IMR-90 (cell line): ENCODE data around the gene FOXC1. TPM values are rescaled to one million over a fixed set of nuclear protein-coding genes. Genes with fewer than 3 reads are reported as not detected.
A peak's percentile ranks its signal among the peaks of the same experiment; 100 is the strongest.

Source experiments
- ATAC-seq: fragments of 200-7000 bp; cut with Tn5 transposase; 2 replicates; pipeline ENCODE4 v1.9.1; 2020; ENCODE audit warnings: low read depth, mild to moderate bottlenecking, moderate library complexity
- BruUV-seq: library from RNA; stranded (reverse); fragments of 400-500 nt; replicated peaks from 2 replicates; lab custom pipeline; 2021; lab: Mats Ljungman, UMichigan
- CTCF ChIA-PET: fragments of 300-600 bp; formaldehyde crosslinking; extraction: SDS; loops from one replicate; lab custom pipeline; 2021; ENCODE audit warnings: antibody characterized with exemption; lab: Yijun Ruan, JAX
- POLR2A ChIA-PET: fragments of 300-600 bp; sonication (Branson Sonifier 250); formaldehyde crosslinking; loops from one replicate; lab custom pipeline; 2022; ENCODE audit warnings: antibody characterized with exemption; ENCODE audit not compliant: unreplicated experiment; lab: Charles Lee
- DNase-seq: peaks from one replicate; pipeline ENCODE4 v3.0.0; 2013
- H2AFZ ChIP-seq: replicated peaks from 2 replicates; pipeline ENCODE3; 2013; ENCODE audit warnings: low read length, mild to moderate bottlenecking; ENCODE audit not compliant: poor library complexity
- H2AK5ac ChIP-seq: 2 replicates; pipeline ENCODE4 v1.6.1; 2013; ENCODE audit warnings: low read depth, low read length, inconsistent platforms
- H2AK9ac ChIP-seq: replicated peaks from 2 replicates; pipeline ENCODE3; 2013; ENCODE audit warnings: mild to moderate bottlenecking, low read depth, low read length, moderate library complexity; ENCODE audit not compliant: poor library complexity
- H2BK120ac ChIP-seq: 2 replicates; pipeline ENCODE4 v1.6.1; 2013; ENCODE audit warnings: low read depth, low read length, inconsistent platforms
- H2BK15ac ChIP-seq: 3 replicates; pipeline ENCODE4 v1.6.1; 2013; ENCODE audit warnings: low read depth, low read length, inconsistent platforms
- H2BK20ac ChIP-seq: 2 replicates; pipeline ENCODE4 v1.6.1; 2013; ENCODE audit warnings: low read depth, mild to moderate bottlenecking, inconsistent platforms, low read length, moderate library complexity
- H2BK5ac ChIP-seq: 2 replicates; pipeline ENCODE4 v1.6.1; 2013; ENCODE audit warnings: mild to moderate bottlenecking, low read depth, low read length, inconsistent platforms; ENCODE audit not compliant: poor library complexity, severe bottlenecking
- H3K14ac ChIP-seq: replicated peaks from 2 replicates; pipeline ENCODE4 v1.6.1; 2013; ENCODE audit warnings: low read depth, low read length, inconsistent platforms
- H3K18ac ChIP-seq: 2 replicates; pipeline ENCODE4 v1.6.1; 2013; ENCODE audit warnings: low read depth, low read length, control low read depth
- H3K23ac ChIP-seq: 2 replicates; pipeline ENCODE4 v1.6.1; 2013; ENCODE audit warnings: low read depth, low read length, inconsistent platforms
- H3K27ac ChIP-seq: 2 replicates; pipeline ENCODE4 v1.5.1; 2013; ENCODE audit warnings: mild to moderate bottlenecking, control low read depth, low read length; ENCODE audit not compliant: insufficient read depth
- H3K27me3 ChIP-seq: 2 replicates; pipeline ENCODE4 v1.6.1; 2013; ENCODE audit warnings: low read length; ENCODE audit not compliant: control insufficient read depth, insufficient read depth
- H3K36me3 ChIP-seq: 2 replicates; pipeline ENCODE4 v1.6.1; 2013; ENCODE audit warnings: low read length, mixed read lengths; ENCODE audit not compliant: control insufficient read depth, insufficient read depth
- H3K4ac ChIP-seq: 2 replicates; pipeline ENCODE4 v1.6.1; 2013; ENCODE audit warnings: low read depth, low read length, inconsistent platforms
- H3K4me1 ChIP-seq: 2 replicates; pipeline ENCODE4 v1.6.1; 2013; ENCODE audit warnings: low read length, mixed read lengths; ENCODE audit not compliant: control insufficient read depth, insufficient read depth
- H3K4me2 ChIP-seq: 2 replicates; pipeline ENCODE4 v1.6.1; 2013; ENCODE audit warnings: low read depth, mild to moderate bottlenecking, control low read depth, low read length, moderate library complexity
- H3K4me3 ChIP-seq: 2 replicates; pipeline ENCODE4 v1.5.1; 2013; ENCODE audit warnings: low read depth, mild to moderate bottlenecking, control low read depth, low read length, moderate library complexity; ENCODE audit not compliant: insufficient read depth
- H3K56ac ChIP-seq: 2 replicates; pipeline ENCODE4 v1.6.1; 2013; ENCODE audit warnings: low read length, inconsistent platforms; ENCODE audit not compliant: insufficient read depth; ENCODE audit errors: extremely low read depth
- H3K79me1 ChIP-seq, 2 experiments: 2 replicates each; pipeline ENCODE4 v1.6.1; 2013; ENCODE audit warnings: low read length in 2 of 2, inconsistent platforms in 1 of 2, low read depth in 1 of 2
- H3K9ac ChIP-seq: 2 replicates; pipeline ENCODE4 v1.6.1; 2013; ENCODE audit warnings: low read depth, low read length, control low read depth
- H3K9me1 ChIP-seq: 2 replicates; pipeline ENCODE4 v1.6.1; 2013; ENCODE audit warnings: low read length, inconsistent platforms; ENCODE audit not compliant: insufficient read depth
- H3K9me3 ChIP-seq: 2 replicates; pipeline ENCODE4 v1.6.1; 2013; ENCODE audit warnings: low read length; ENCODE audit not compliant: control insufficient read depth, insufficient read depth
- H4K20me1 ChIP-seq: 2 replicates; pipeline ENCODE4 v1.6.1; 2013; ENCODE audit warnings: low read length, inconsistent platforms; ENCODE audit not compliant: insufficient read depth
- H4K5ac ChIP-seq: 2 replicates; pipeline ENCODE4 v1.6.1; 2013; ENCODE audit warnings: mild to moderate bottlenecking, low read depth, low read length, control low read depth
- H4K8ac ChIP-seq, 2 experiments: 2 replicates each; pipeline ENCODE4 v1.6.1; 2013; ENCODE audit warnings: low read depth in 2 of 2, low read length in 2 of 2, control low read depth in 1 of 2, inconsistent platforms in 1 of 2
- H4K91ac ChIP-seq: 2 replicates; pipeline ENCODE4 v1.6.1; 2013; ENCODE audit warnings: low read depth, low read length, inconsistent platforms; ENCODE audit not compliant: insufficient read depth
- CHD1 ChIP-seq: IDR thresholded peaks from 2 replicates; pipeline ENCODE4 v1.6.1; 2012; ENCODE audit warnings: low read depth, low read length, improper control_type of control experiment
- MAFK ChIP-seq: IDR thresholded peaks from 2 replicates; pipeline ENCODE4 v1.6.1; 2012; ENCODE audit warnings: low read depth, low read length, improper control_type of control experiment
- WGBS, 2 experiments: methylation state at CpG; one replicate each; pipeline versions ENCODE4 v1.1.5 to v1.1.7; 2013; ENCODE audit warnings: missing lambda C conversion rate in 2 of 2; ENCODE audit not compliant: insufficient read length in 1 of 2; ENCODE audit errors: extremely low coverage in 2 of 2; 5-methylcytosine and 5-hydroxymethylcytosine counted together
- dilution Hi-C: fragments of 300-500 bp; cut with HindIII; formaldehyde crosslinking; loops from one replicate; pipeline ENCODE4 v1.14.3; 2018; ENCODE audit warnings: low sequenced_read_pairs; ENCODE audit not compliant: unreplicated experiment
- in situ Hi-C: fragments of 300-500 bp; cut with MboI; formaldehyde crosslinking; loops from 3 replicates; pipeline ENCODE4 v1.14.3; 2019; ENCODE audit warnings: low sequenced_read_pairs, inconsistent platforms, mixed read lengths
- intact Hi-C: fragments of 100-400 bp; cut with micrococcal nuclease; formaldehyde crosslinking; loops from 2 replicates; pipeline ENCODE4 v1.10.0; 2022
- polyA plus RNA-seq, 3 experiments: library from polyadenylated mRNA; depleted of rRNA; stranded (reverse); fragments of >200 nt; gene quantifications; 2 replicates each; pipeline ENCODE4 v1.2.3, GENCODE V29; 2012; ENCODE audit warnings: low replicate concordance in 1 of 3
- total RNA-seq: library from RNA; depleted of rRNA; stranded (reverse); fragments of >200 nt; gene quantifications from 2 replicates; pipeline ENCODE4 v1.2.3, GENCODE V29; 2012

The FOXC1 gene
- total and polyA plus RNA-seq, 2 of the 4 experiments (the other 2 are of a cell fraction) = 1.3 to 4.0 TPM

DNA sequence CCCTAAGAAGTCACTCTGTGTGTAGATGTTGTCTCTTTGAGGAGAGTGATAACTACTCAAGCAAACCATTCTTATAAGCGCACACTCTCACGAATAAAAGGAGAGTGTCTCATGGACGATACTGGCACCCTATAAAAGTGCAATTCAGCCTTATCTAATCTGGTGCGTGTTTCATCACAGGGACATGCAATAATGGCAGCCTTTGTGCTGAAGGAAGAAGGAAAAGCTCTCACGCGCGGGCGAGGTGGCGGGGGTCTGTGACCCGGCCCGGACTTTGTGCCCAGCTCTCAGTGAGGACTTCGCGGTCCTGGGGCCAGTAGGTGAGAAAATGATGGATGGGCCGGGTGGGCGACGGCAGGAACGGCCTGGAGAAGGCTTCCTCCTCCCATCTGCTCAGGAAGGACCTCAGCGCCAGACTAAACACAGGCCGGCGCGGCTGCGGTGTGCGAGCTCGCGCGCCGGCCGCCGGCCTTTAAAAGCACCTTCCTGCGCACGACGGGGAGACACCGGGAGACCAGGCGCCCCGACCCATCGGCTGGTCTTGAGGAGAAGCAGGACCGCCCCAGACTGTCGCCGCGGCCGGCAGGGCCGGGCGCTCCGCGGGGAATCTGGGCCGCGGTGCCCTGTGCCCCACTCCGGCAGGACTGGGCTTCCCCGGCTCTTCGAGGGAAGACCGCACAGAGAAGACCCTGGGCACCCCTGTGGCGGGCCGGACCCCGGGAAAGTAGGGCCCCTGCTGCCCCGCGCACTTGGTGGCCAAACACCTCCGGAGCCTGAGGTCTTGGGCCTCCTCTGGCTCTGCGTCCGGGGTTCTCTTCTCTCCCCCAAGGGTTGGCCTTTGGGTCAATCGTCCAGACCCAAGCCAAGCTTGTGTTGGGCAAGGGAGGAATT lies 8.3 kb upstream of the FOXC1 start:
- H3K56ac ChIP-seq = no peak overlapping the region
- CTCF ChIA-PET = no interaction called here
- H3K9me3 ChIP-seq = no peaks in the 10 kb centered on the region
- no peak for ATAC-seq
- WGBS, 2 experiments = 65% methylated on average over 35 of the region's 60 CpGs; no CpG with 5 or more reads in 1 of the 2 experiments
- no TSS peak for BruUV-seq
- H4K5ac ChIP-seq = no peak overlapping the region
- no peak for DNase-seq
- H4K8ac ChIP-seq = no peak overlapping the region
- no peak overlapping the region for H2BK5ac ChIP-seq
- H3K27ac ChIP-seq = no peak overlapping the region
- no peak overlapping the region for H3K23ac ChIP-seq
- H3K27me3 ChIP-seq = peaks cover 14% of the 10 kb centered on the region
- no peak overlapping the region for H2AFZ ChIP-seq
- H2AK5ac ChIP-seq = no peak overlapping the region
- peak overlapping the region; percentile 10 for H2AK9ac ChIP-seq
- no peak overlapping the region for H3K9ac ChIP-seq
- no peak overlapping the region for H4K91ac ChIP-seq
- H3K4me1 ChIP-seq = peaks cover 8% of the 10 kb centered on the region
- H3K18ac ChIP-seq = no peak overlapping the region
- no peak overlapping the region for H3K4me3 ChIP-seq
- no peak for TF ChIP-seq MAFK
- TF ChIP-seq CHD1 = no peak
- no peaks in the 10 kb centered on the region for H3K79me1 ChIP-seq
- in situ Hi-C loops (loop anchor here (5.0 to 10.0 kb wide), 2 partner anchors 583 to 751 kb away; no protein-coding TSS in a partner anchor), dilution Hi-C loops (no loop called here), intact Hi-C loops (loop anchor here (5.0 kb wide), 1 partner anchor 641 kb away; no protein-coding TSS in a partner anchor)
- no peak overlapping the region for H2BK20ac ChIP-seq
- H3K4ac ChIP-seq = no peak overlapping the region
- H3K14ac ChIP-seq = no peak overlapping the region
- H2BK15ac ChIP-seq = no peak overlapping the region
- no peak overlapping the region for H2BK120ac ChIP-seq
- no peak overlapping the region for H3K4me2 ChIP-seq
- H4K20me1 ChIP-seq = no peaks in the 10 kb centered on the region
- POLR2A ChIA-PET = no interaction called here
- no peaks in the 10 kb centered on the region for H3K36me3 ChIP-seq
- no peaks in the 10 kb centered on the region for H3K9me1 ChIP-seq
